Brain pericyte (primary cell): ENCODE measurements around the gene RABGAP1L.
"Not testable (repeated sequence)": the region's sequence is repeated elsewhere in the genome, so short reads cannot be mapped to it uniquely, and the experiment has no call there.

Experiments used
- DNase-seq: peaks from one replicate; pipeline ENCODE4 v3.0.0-alpha.2; 2012; ENCODE audit warnings: low read depth, low spot score

RABGAP1L gene

GRCh38 chr1:174556392-174556791 lies 397.1 kb downstream of the RABGAP1L start:
- DNase-seq, result no peak

- DNase-seq, result no peak
Measured at GRCh38 chr1:174568551-174568950, 409.2 kb downstream of the RABGAP1L start.

- no peak for DNase-seq
Measured at GRCh38 chr1:174569240-174569639, 409.9 kb downstream of the RABGAP1L start.

GRCh38 chr1:174572771-174573170 lies 413.5 kb downstream of the RABGAP1L start:
- DNase-seq, result no peak

- DNase-seq, result not testable (repeated sequence)
Measured at GRCh38 chr1:174576120-174576519, 416.8 kb downstream of the RABGAP1L start.

GRCh38 chr1:174577681-174578080 lies 418.4 kb downstream of the RABGAP1L start:
- no peak for DNase-seq

GRCh38 chr1:174580801-174581200 lies 421.5 kb downstream of the RABGAP1L start:
- no peak for DNase-seq

GRCh38 chr1:174583316-174583715 lies 424.0 kb downstream of the RABGAP1L start:
- DNase-seq, result no peak

- no peak for DNase-seq
Measured at GRCh38 chr1:174584071-174584470, 424.8 kb downstream of the RABGAP1L start.

GRCh38 chr1:174588618-174589017 lies 429.3 kb downstream of the RABGAP1L start:
- not testable (repeated sequence) for DNase-seq

GRCh38 chr1:174605198-174605597 lies 445.9 kb downstream of the RABGAP1L start:
- DNase-seq, result no peak

GRCh38 chr1:174606471-174606870 lies 447.2 kb downstream of the RABGAP1L start:
- no peak for DNase-seq

- not testable (repeated sequence) for DNase-seq
Measured at GRCh38 chr1:174617905-174618304, 458.6 kb downstream of the RABGAP1L start.

GRCh38 chr1:174623324-174624035 lies 464.2 kb downstream of the RABGAP1L start:
- DNase-seq, result no peak

- no peak for DNase-seq
Measured at GRCh38 chr1:174626031-174627025, 467.0 kb downstream of the RABGAP1L start.

- DNase-seq, result no peak
Measured at GRCh38 chr1:174637487-174637886, 478.2 kb downstream of the RABGAP1L start.

GRCh38 chr1:174639461-174639860 lies 480.1 kb downstream of the RABGAP1L start:
- no peak for DNase-seq

GRCh38 chr1:174640783-174641182 lies 481.5 kb downstream of the RABGAP1L start:
- no peak for DNase-seq

- no peak for DNase-seq
Measured at GRCh38 chr1:174642393-174642792, 483.1 kb downstream of the RABGAP1L start.

GRCh38 chr1:174643206-174643605 lies 483.9 kb downstream of the RABGAP1L start:
- no peak for DNase-seq

GRCh38 chr1:174649572-174649971 lies 490.3 kb downstream of the RABGAP1L start:
- not testable (repeated sequence) for DNase-seq

GRCh38 chr1:174652569-174653280 lies 493.4 kb downstream of the RABGAP1L start:
- no peak for DNase-seq
